ENCODE data around the gene ARID3A. TPM values are rescaled to one million over a fixed set of nuclear protein-coding genes. Genes with fewer than 3 reads are reported as not detected.

Gene ARID3A
- total and polyA plus RNA-seq, 2 of the 13 experiments (the other 11 are each of a cell fraction or from before 2014, with no cell fraction given) = 71.3 to 77.9 TPM

DNA sequence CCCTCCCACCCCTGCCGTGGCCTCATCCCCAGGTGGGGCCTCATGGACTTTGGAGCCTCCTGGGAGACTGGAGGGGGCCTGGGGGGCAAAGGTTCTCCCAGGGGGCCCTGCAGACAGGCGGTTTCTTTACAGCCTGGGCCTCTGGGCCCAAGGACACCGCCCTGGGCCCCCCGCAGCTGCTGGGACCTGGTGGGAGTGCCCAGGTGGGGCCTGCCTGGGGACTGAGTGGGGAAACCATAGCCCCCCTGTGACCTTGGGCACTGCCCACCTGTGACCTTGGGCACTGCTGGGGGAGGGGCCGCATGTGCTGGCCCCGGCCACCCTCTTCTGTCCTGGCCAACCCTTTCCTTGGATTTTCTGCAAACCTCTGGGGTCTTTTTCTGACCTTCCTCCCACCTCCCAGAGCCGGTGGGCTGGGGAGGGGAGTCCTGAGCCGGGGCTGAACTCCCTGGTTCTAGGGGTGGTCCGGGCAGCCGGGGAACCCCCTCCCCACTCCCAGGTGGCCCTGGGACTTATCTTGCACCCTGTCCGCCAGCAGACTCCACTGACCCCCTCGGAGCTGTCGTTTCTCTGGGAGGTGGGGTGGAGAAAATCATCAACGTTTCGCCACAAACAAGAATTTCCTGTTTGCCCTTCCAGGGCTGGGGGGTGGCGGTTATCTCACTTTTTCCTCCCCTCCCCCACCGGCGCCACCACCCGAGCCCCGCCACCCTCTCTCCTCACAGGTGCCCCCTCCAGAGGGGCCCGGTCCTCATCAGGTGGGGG is 27.0 kb downstream of the ARID3A start (continued):
- TF ChIP-seq KDM2A (CRISPR knock-in tag; IDR thresholded peaks at IDR 0.05; ENCODE audit: borderline replicate concordance, low read depth) = peak; percentile 68
- TF ChIP-seq ZNF674 (CRISPR knock-in tag; IDR thresholded peaks at IDR 0.05; ENCODE audit: low read depth) = no peak
- no peak for TF ChIP-seq THYN1 (CRISPR knock-in tag; IDR thresholded peaks at IDR 0.05; ENCODE audit: borderline replicate concordance, low read depth)
- TF ChIP-seq, protein P1, sequence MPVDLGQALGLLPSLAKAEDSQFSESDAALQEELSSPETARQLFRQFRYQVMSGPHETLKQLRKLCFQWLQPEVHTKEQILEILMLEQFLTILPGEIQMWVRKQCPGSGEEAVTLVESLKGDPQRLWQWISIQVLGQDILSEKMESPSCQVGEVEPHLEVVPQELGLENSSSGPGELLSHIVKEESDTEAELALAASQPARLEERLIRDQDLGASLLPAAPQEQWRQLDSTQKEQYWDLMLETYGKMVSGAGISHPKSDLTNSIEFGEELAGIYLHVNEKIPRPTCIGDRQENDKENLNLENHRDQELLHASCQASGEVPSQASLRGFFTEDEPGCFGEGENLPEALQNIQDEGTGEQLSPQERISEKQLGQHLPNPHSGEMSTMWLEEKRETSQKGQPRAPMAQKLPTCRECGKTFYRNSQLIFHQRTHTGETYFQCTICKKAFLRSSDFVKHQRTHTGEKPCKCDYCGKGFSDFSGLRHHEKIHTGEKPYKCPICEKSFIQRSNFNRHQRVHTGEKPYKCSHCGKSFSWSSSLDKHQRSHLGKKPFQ (CRISPR knock-in tag; IDR thresholded peaks at IDR 0.05; ENCODE audit: insufficient replicate concordance) = no peak
- TF ChIP-seq ZNF354B (CRISPR knock-in tag; IDR thresholded peaks at IDR 0.05) = no peak
- no peak for TF ChIP-seq ZNF75D (CRISPR knock-in tag; IDR thresholded peaks at IDR 0.05; ENCODE audit: borderline replicate concordance)
- TF ChIP-seq POLR2A (IDR thresholded peaks at IDR 0.05; ENCODE audit: insufficient read depth in 1 of 2, low read depth in 2 of 2, low read length in 2 of 2) = peak; percentile 55 to 59; a peak in 3 of 4 replicates
- TF ChIP-seq, protein P2, sequence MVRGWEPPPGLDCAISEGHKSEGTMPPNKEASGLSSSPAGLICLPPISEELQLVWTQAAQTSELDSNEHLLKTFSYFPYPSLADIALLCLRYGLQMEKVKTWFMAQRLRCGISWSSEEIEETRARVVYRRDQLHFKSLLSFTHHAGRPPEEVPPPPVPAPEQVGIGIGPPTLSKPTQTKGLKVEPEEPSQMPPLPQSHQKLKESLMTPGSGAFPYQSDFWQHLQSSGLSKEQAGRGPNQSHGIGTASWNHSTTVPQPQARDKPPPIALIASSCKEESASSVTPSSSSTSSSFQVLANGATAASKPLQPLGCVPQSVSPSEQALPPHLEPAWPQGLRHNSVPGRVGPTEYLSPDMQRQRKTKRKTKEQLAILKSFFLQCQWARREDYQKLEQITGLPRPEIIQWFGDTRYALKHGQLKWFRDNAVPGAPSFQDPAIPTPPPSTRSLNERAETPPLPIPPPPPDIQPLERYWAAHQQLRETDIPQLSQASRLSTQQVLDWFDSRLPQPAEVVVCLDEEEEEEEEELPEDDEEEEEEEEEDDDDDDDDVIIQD (CRISPR knock-in tag; IDR thresholded peaks at IDR 0.05; ENCODE audit: low read depth) = no peak; the same call in 1 of the 2 replicates
- TF ChIP-seq ZNF30 (CRISPR knock-in tag; IDR thresholded peaks at IDR 0.05) = no peak
- peak; percentile 78; the same call in 1 of the 2 replicates for TF ChIP-seq HOXD1 (CRISPR knock-in tag; IDR thresholded peaks at IDR 0.05)
- no peak for TF ChIP-seq SETDB1 (CRISPR knock-in tag; IDR thresholded peaks at IDR 0.05; ENCODE audit: borderline replicate concordance)
- TF ChIP-seq FOXA3 (CRISPR knock-in tag; IDR thresholded peaks at IDR 0.05) = peak; percentile 89
- TF ChIP-seq SYNCRIP (IDR thresholded peaks at IDR 0.05; ENCODE audit: insufficient read depth, low read depth, low read length) = no peak
- TF ChIP-seq ZNF343 (CRISPR knock-in tag; IDR thresholded peaks at IDR 0.05) = no peak
- no peak; the same call in 1 of the 2 replicates for TF ChIP-seq HINFP (CRISPR knock-in tag; IDR thresholded peaks at IDR 0.05; ENCODE audit: low read depth)
- TF ChIP-seq SIN3A (IDR thresholded peaks at IDR 0.05; ENCODE audit: borderline replicate concordance, low read depth, low read length) = peak; percentile 45; the same call in 1 of the 2 replicates
- no peak for TF ChIP-seq ZNF432 (CRISPR knock-in tag; IDR thresholded peaks at IDR 0.05; ENCODE audit: borderline replicate concordance)
- peak; percentile 83 for TF ChIP-seq U2AF1 (optimal IDR thresholded peaks at IDR 0.05; ENCODE audit: low read depth, low read length)
- peak; percentile 100 for TF ChIP-seq HIC2 (CRISPR knock-in tag; IDR thresholded peaks at IDR 0.05; ENCODE audit: low read depth)
- TF ChIP-seq ZNF740 (CRISPR knock-in tag; IDR thresholded peaks at IDR 0.05) = peak; percentile 88
- TF ChIP-seq ZNF275 (CRISPR knock-in tag; IDR thresholded peaks at IDR 0.05; ENCODE audit: borderline replicate concordance) = no peak

All from HepG2 (cell line).